ENCODE data around the gene RRBP1.

Gene RRBP1

DNA sequence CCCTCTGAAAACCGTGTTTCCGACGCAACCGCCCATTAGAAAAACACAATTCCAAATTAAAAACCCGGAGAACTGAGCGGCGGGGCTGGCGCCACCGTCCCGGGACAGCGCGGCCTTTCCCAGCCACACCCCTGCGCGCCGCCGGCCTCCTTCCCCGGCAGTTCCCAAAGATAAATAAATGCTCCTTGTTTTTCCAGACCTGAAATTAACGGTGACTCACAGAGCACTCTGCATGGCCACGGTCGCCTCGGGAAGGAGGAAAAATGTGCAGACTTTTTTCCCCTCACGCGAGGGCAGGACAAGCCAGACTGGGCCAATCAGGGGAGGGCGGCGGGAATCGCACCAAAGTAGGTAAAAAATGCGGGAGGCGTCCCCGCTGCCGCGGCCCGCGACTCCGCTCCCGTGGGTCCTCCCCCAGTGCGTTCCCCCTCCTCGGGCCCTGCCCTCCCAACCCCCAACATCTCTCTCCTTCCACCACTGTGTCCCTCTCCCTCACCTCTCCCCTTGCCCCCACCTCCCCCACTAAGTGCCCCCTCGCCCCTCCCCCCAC lies 113.0 kb downstream of the RRBP1 start:
- Histone ChIP-seq H3K36me3 (ENCODE audit: low read depth) (peaks cover 25% of the 10 kb centered on the region), H3K27me3 (ENCODE audit: insufficient read depth, poor library complexity, severe bottlenecking) (no peaks in the 10 kb centered on the region), H3K4me1 (ENCODE audit: insufficient read depth, poor library complexity, severe bottlenecking) (peaks cover 31% of the 10 kb centered on the region), H3K9me3 (ENCODE audit: severe bottlenecking) (no peaks in the 10 kb centered on the region), H3K27ac (ENCODE audit: poor library complexity, severe bottlenecking) (peak overlapping the region; percentile 94), H3K4me3 (ENCODE audit: severe bottlenecking) (peak overlapping the region; percentile 49)
- TF ChIP-seq, protein P1, sequence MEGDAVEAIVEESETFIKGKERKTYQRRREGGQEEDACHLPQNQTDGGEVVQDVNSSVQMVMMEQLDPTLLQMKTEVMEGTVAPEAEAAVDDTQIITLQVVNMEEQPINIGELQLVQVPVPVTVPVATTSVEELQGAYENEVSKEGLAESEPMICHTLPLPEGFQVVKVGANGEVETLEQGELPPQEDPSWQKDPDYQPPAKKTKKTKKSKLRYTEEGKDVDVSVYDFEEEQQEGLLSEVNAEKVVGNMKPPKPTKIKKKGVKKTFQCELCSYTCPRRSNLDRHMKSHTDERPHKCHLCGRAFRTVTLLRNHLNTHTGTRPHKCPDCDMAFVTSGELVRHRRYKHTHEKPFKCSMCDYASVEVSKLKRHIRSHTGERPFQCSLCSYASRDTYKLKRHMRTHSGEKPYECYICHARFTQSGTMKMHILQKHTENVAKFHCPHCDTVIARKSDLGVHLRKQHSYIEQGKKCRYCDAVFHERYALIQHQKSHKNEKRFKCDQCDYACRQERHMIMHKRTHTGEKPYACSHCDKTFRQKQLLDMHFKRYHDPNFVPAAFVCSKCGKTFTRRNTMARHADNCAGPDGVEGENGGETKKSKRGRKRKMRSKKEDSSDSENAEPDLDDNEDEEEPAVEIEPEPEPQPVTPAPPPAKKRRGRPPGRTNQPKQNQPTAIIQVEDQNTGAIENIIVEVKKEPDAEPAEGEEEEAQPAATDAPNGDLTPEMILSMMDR (IDR thresholded peaks at IDR 0.05; ENCODE audit: poor library complexity, severe bottlenecking): no peak
- DNase-seq (ENCODE audit: low spot score) (peak; percentile 98), ATAC-seq (ENCODE audit: low read depth) (peak; percentile 75)

GRCh38 chr20:17568045-17568788 lies 113.8 kb downstream of the RRBP1 start:
- Histone ChIP-seq H3K4me1 (ENCODE audit: insufficient read depth, poor library complexity, severe bottlenecking) (peaks cover 31% of the 10 kb centered on the region), H3K36me3 (ENCODE audit: low read depth) (peaks cover 17% of the 10 kb centered on the region), H3K27me3 (ENCODE audit: insufficient read depth, poor library complexity, severe bottlenecking) (no peaks in the 10 kb centered on the region), H3K4me3 (ENCODE audit: severe bottlenecking) (peak overlapping the region; percentile 49), H3K27ac (ENCODE audit: poor library complexity, severe bottlenecking) (peak overlapping the region; percentile 94), H3K9me3 (ENCODE audit: severe bottlenecking) (no peaks in the 10 kb centered on the region)
- DNase-seq (ENCODE audit: low spot score): no peak
- TF ChIP-seq, protein P1 (IDR thresholded peaks at IDR 0.05; ENCODE audit: poor library complexity, severe bottlenecking): no peak
- ATAC-seq (ENCODE audit: low read depth): no peak

GRCh38 chr20:17566345-17566744 lies 115.7 kb downstream of the RRBP1 start:
- Histone ChIP-seq H3K4me1 (ENCODE audit: insufficient read depth, poor library complexity, severe bottlenecking) (peaks cover 23% of the 10 kb centered on the region), H3K27ac (ENCODE audit: poor library complexity, severe bottlenecking) (peak overlapping the region; percentile 94), H3K9me3 (ENCODE audit: severe bottlenecking) (no peaks in the 10 kb centered on the region), H3K4me3 (ENCODE audit: severe bottlenecking) (no peak overlapping the region), H3K27me3 (ENCODE audit: insufficient read depth, poor library complexity, severe bottlenecking) (no peaks in the 10 kb centered on the region), H3K36me3 (ENCODE audit: low read depth) (no peaks in the 10 kb centered on the region)
- ATAC-seq (ENCODE audit: low read depth): no peak
- DNase-seq (ENCODE audit: low spot score): no peak
- TF ChIP-seq, protein P1 (IDR thresholded peaks at IDR 0.05; ENCODE audit: poor library complexity, severe bottlenecking): no peak

DNA sequence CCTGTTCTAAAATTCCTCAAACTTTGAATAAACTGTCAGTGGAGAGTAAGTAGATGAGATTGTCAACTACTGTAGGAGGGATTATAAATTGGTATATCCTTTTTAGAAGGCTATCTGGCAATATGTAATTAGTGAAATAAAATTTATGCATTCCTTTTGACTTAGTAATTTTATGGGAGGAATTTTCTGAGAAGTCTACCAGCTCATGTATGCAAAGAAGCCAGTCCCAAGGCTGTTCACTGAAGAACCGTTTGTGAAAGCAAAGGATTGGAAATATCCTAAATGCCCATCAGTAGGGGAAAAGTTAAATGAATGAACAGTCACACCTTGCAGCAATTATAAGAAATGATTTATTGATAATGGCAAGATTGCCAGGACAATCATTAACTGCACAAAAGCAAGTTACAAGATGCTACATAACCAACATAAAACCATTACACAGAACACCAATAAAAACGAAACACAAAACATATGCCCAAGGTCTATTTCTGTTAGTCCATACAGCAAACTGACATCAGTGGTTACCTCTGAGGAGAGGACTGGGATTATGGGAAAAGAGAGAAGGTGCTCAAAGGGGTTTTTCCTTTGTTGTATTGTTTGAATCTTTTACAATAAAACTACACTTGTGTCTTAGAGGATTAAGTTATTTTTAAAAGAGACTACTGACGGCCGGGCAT lies 116.7 kb downstream of the RRBP1 start:
- ATAC-seq (ENCODE audit: low read depth): no peak

More for the DNA sequence above, 116.7 kb downstream of the RRBP1 start:
- Histone ChIP-seq H3K9me3 (ENCODE audit: severe bottlenecking) (no peaks in the 10 kb centered on the region), H3K4me1 (ENCODE audit: insufficient read depth, poor library complexity, severe bottlenecking) (peaks cover 23% of the 10 kb centered on the region), H3K27ac (ENCODE audit: poor library complexity, severe bottlenecking) (peak overlapping the region; percentile 94), H3K36me3 (ENCODE audit: low read depth) (no peaks in the 10 kb centered on the region), H3K27me3 (ENCODE audit: insufficient read depth, poor library complexity, severe bottlenecking) (no peaks in the 10 kb centered on the region), H3K4me3 (ENCODE audit: severe bottlenecking) (no peak overlapping the region)
- no peak for DNase-seq (ENCODE audit: low spot score)
- TF ChIP-seq, protein P1 (IDR thresholded peaks at IDR 0.05; ENCODE audit: poor library complexity, severe bottlenecking): no peak
